K562 (cell line): ENCODE measurements around the gene AKAP6. TPM values are rescaled to one million over a fixed set of nuclear protein-coding genes. Genes with fewer than 3 reads are reported as not detected.

ENCODE experiments used
- ATAC-seq: fragments of 200-7000 bp; cut with Tn5 transposase; 3 replicates; pipeline ENCODE4 v1.9.1; 2020; ENCODE audit warnings: moderate library complexity
- BruUV-seq: library from RNA; stranded (reverse); fragments of 400-500 nt; replicated peaks from 2 replicates; lab custom pipeline; 2021; lab: Mats Ljungman, UMichigan
- CTCF ChIA-PET: fragments of 300-600 bp; formaldehyde crosslinking; extraction: SDS; loops from one replicate; lab custom pipeline; 2021; ENCODE audit warnings: low intra/inter-chr PET ratio; lab: Yijun Ruan, JAX
- POLR2A ChIA-PET: fragments of 300-600, 350-650 bp; sonication (Branson Sonifier 250); formaldehyde crosslinking; extraction: SDS; loops from one replicate; lab custom pipeline; 2021; ENCODE audit warnings: antibody characterized with exemption, inconsistent platforms; lab: Yijun Ruan, JAX
- DNase-seq, 4 experiments: peaks; one replicate each; pipeline versions ENCODE4 v3.0.0 to v3.0.0-alpha.2; 2011 to 2018; ENCODE audit warnings: low spot score in 3 of 4, mixed read lengths in 3 of 4; ENCODE audit errors: extremely low read depth in 1 of 4
- FAIRE-seq: peaks from 2 replicates; lab custom pipeline; 2011; peaks lifted over from hg19 to GRCh38; lab: Jason Lieb, UNC
- H2AFZ ChIP-seq: 2 replicates; pipeline ENCODE4 v1.6.0; 2011; ENCODE audit warnings: low read depth, low read length, control low read depth, inconsistent platforms
- H3K27ac ChIP-seq: fragments of 200-600 bp; 3 replicates; pipeline ENCODE4 v1.8.0; 2011; ENCODE audit warnings: low read depth, mild to moderate bottlenecking, control low read depth, inconsistent platforms, low read length, moderate library complexity, mixed read lengths; ENCODE audit errors: extremely low read depth
- H3K27me3 ChIP-seq, 2 experiments: fragments of 300-600 bp in 1 of 2; 2 replicates in 1 of 2; 3 replicates in 1 of 2; pipeline versions ENCODE4 v1.6.0 to v1.8.0; 2011; ENCODE audit warnings: inconsistent platforms in 2 of 2, low read length in 2 of 2, mild to moderate bottlenecking in 1 of 2, mixed read lengths in 1 of 2, moderate library complexity in 1 of 2; ENCODE audit not compliant: control insufficient read depth in 2 of 2, insufficient read depth in 2 of 2
- H3K36me3 ChIP-seq: fragments of 300-600 bp; 3 replicates; pipeline ENCODE4 v1.8.0; 2011; ENCODE audit warnings: mild to moderate bottlenecking, low read length, inconsistent platforms; ENCODE audit not compliant: control insufficient read depth, insufficient read depth
- H3K4me1 ChIP-seq, 2 experiments: fragments of 200-600 bp in 1 of 2; replicated peaks in 1 of 2; 2 replicates in 1 of 2; 3 replicates in 1 of 2; pipeline versions ENCODE4 v1.5.1 to v1.8.0; 2011; ENCODE audit warnings: inconsistent platforms in 2 of 2, low read length in 2 of 2, mild to moderate bottlenecking in 1 of 2, mixed read lengths in 1 of 2, moderate library complexity in 1 of 2; ENCODE audit not compliant: control insufficient read depth in 2 of 2, insufficient read depth in 2 of 2
- H3K4me2 ChIP-seq: 2 replicates; pipeline ENCODE4 v1.6.1; 2011; ENCODE audit warnings: low read length, control low read depth, inconsistent platforms, mixed read lengths; ENCODE audit not compliant: insufficient read depth
- H3K4me3 ChIP-seq: fragments of 200-600 bp; sonication (generic), shearing (Covaris generic); 2 replicates; pipeline ENCODE4 v1.5.1; 2016; ENCODE audit warnings: control low read depth, inconsistent platforms
- H3K79me2 ChIP-seq: fragments of 200-600 bp; 3 replicates; pipeline ENCODE4 v1.8.0; 2011; ENCODE audit warnings: low read length, inconsistent platforms; ENCODE audit not compliant: control insufficient read depth, insufficient read depth
- H3K9ac ChIP-seq, 2 experiments: 2 replicates each; pipeline versions ENCODE4 v1.6.0 to v1.6.1; 2011; ENCODE audit warnings: low read depth in 2 of 2, low read length in 2 of 2, control low read depth in 1 of 2, inconsistent platforms in 1 of 2, mild to moderate bottlenecking in 1 of 2, mixed read lengths in 1 of 2; ENCODE audit not compliant: insufficient read depth in 1 of 2
- H3K9me1 ChIP-seq: one replicate; pipeline ENCODE4 v1.6.0; 2011; ENCODE audit warnings: inconsistent platforms, mild to moderate bottlenecking, low read length, moderate library complexity; ENCODE audit not compliant: control insufficient read depth, insufficient read depth
- H3K9me3 ChIP-seq: replicated peaks from 2 replicates; pipeline ENCODE4 v1.5.1; 2011; ENCODE audit warnings: low read depth, low read length, inconsistent platforms; ENCODE audit not compliant: control insufficient read depth, insufficient read depth
- H4K20me1 ChIP-seq: replicated peaks from 2 replicates; pipeline ENCODE4 v1.6.1; 2011; ENCODE audit warnings: low read length, inconsistent platforms, mixed read lengths; ENCODE audit not compliant: control insufficient read depth, insufficient read depth
- ARID2 ChIP-seq: fragments of 450-650 bp; IDR thresholded peaks from 2 replicates; pipeline ENCODE4 v1.6.1; 2017; ENCODE audit warnings: antibody characterized with exemption, mild to moderate bottlenecking
- ATF7 ChIP-seq: fragments of 450-650 bp; IDR thresholded peaks from 2 replicates; pipeline ENCODE4 v1.7.1; 2014; ENCODE audit warnings: mild to moderate bottlenecking, moderate library complexity
- CCNT2 ChIP-seq: IDR thresholded peaks from 2 replicates; pipeline ENCODE4 v1.6.1; 2011; ENCODE audit warnings: borderline replicate concordance, low read depth, mild to moderate bottlenecking, moderate library complexity, mixed read lengths, low read length; ENCODE audit not compliant: insufficient read length; ENCODE audit errors: extremely low read depth
- ELK1 ChIP-seq: sonication (generic); formaldehyde crosslinking; IDR thresholded peaks from 2 replicates; pipeline ENCODE4 v1.8.1; 2022; ENCODE audit warnings: missing genetic modification reagents
- GABPB1 ChIP-seq: sonication (generic); formaldehyde crosslinking; IDR thresholded peaks from 2 replicates; pipeline ENCODE4 v1.8.0; 2022; ENCODE audit warnings: mild to moderate bottlenecking, missing genetic modification reagents
- ID3 ChIP-seq, 2 experiments: fragments of 250-450 bp in 1 of 2; fragments of 450-650 bp in 1 of 2; sonication (Bioruptor Pico) in 1 of 2; IDR thresholded peaks; 2 replicates each; pipeline versions ENCODE4 v1.6.1 to v1.8.0; 2016 to 2021; ENCODE audit warnings: mild to moderate bottlenecking in 2 of 2, moderate library complexity in 2 of 2, missing compliant biosample characterization in 1 of 2, missing genetic modification characterization in 1 of 2
- NCOA1 ChIP-seq: fragments of 450-650 bp; IDR thresholded peaks from 2 replicates; pipeline ENCODE4 v1.6.1; 2016; ENCODE audit warnings: low read depth
- PRMT5 ChIP-seq: sonication (generic); formaldehyde crosslinking; IDR thresholded peaks from 2 replicates; pipeline ENCODE4 v1.5.0; 2020; ENCODE audit warnings: missing genetic modification reagents
- PTTG1 ChIP-seq: fragments of 450-650 bp; IDR thresholded peaks from 2 replicates; pipeline ENCODE4 v1.6.1; 2016; ENCODE audit warnings: low read depth, mild to moderate bottlenecking, missing genetic modification characterization, missing compliant biosample characterization
- SMAD2 ChIP-seq: fragments of 150-350 bp; IDR thresholded peaks from 2 replicates; pipeline ENCODE4 v1.6.1; 2014; ENCODE audit warnings: low read depth, mild to moderate bottlenecking, low read length
- SREBF1 ChIP-seq: fragments of 150-350 bp; IDR thresholded peaks from 2 replicates; pipeline ENCODE4 v1.6.1; 2014; ENCODE audit warnings: antibody characterized with exemption, low read depth, low read length, borderline replicate concordance
- THRB ChIP-seq: fragments of 450-650 bp; formaldehyde crosslinking; conservative IDR thresholded peaks from 2 replicates; pipeline ENCODE4 v1.4.0; 2022; ENCODE audit warnings: mild to moderate bottlenecking, missing genetic modification characterization
- ZNF639 ChIP-seq, 2 experiments: fragments of 200-800 bp in 1 of 2; sonication (Bioruptor generic) in 1 of 2; sonication (generic) in 1 of 2; formaldehyde crosslinking in 1 of 2; IDR thresholded peaks in 1 of 2; conservative IDR thresholded peaks in 1 of 2; 2 replicates each; pipeline versions ENCODE4 v1.5.0 to v1.6.1; 2016 to 2020; ENCODE audit warnings: missing compliant biosample characterization in 1 of 2, missing genetic modification characterization in 1 of 2, missing genetic modification reagents in 1 of 2
- ZSCAN29 ChIP-seq: fragments of 450-650 bp; IDR thresholded peaks from 2 replicates; pipeline ENCODE4 v1.6.1; 2017
- in situ Hi-C: fragments of 300-500 bp; cut with MboI; formaldehyde crosslinking; loops from 4 replicates; pipeline ENCODE4 v1.15.0; 2018; ENCODE audit warnings: inconsistent platforms, mixed read lengths
- intact Hi-C: fragments of 100-400 bp; cut with micrococcal nuclease; formaldehyde crosslinking; loops from 2 replicates; pipeline ENCODE4 v1.14.2; 2022
- polyA plus RNA-seq, 8 experiments: library from polyadenylated mRNA; depleted of rRNA in 4 of 8; stranded (reverse) in 5 of 8; unstranded in 3 of 8; fragments of >200 nt; fragmentation: Nextera tagmentation in 2 of 8; fragmentation: Illumina TruSeq in 1 of 8; extraction: Ambion mirVana in 2 of 8; extraction: Trizol in 1 of 8; gene quantifications; 2 replicates each; pipeline versions ENCODE4 v1.2.1 to v1.2.3, GENCODE V29; 2011 to 2014; ENCODE audit warnings: inconsistent platforms in 1 of 8, missing spikeins in 1 of 8
- total RNA-seq, 7 experiments: library from RNA; depleted of rRNA in 6 of 7; stranded (reverse); fragments of >200 nt in 6 of 7; fragmentation: Illumina TruSeq in 2 of 7; extraction: Trizol in 2 of 7; gene quantifications; 2 replicates each; pipeline versions ENCODE4 v1.2.1 to v1.2.3, GENCODE V29; 2011 to 2021; ENCODE audit warnings: low replicate concordance in 1 of 7
- TF ChIP-seq, protein P1 (sequence below), 3 experiments: fragments of 200-800 bp in 1 of 3; fragments of 250-450 bp in 1 of 3; fragments of 450-650 bp in 1 of 3; sonication (Bioruptor Pico) in 1 of 3; sonication (Bioruptor generic) in 1 of 3; formaldehyde crosslinking in 1 of 3; IDR thresholded peaks; 2 replicates each; pipeline versions ENCODE4 v1.6.1 to v1.8.0; 2016 to 2022; ENCODE audit warnings: mild to moderate bottlenecking in 2 of 3, missing genetic modification characterization in 2 of 3, missing compliant biosample characterization in 1 of 3, moderate library complexity in 1 of 3

The AKAP6 gene
- total and polyA plus RNA-seq, 9 of the 15 experiments (the other 6 are each of a cell fraction or from before 2014, with no cell fraction given) = 0.03 to 1.7 (median 0.48) TPM

DNA sequence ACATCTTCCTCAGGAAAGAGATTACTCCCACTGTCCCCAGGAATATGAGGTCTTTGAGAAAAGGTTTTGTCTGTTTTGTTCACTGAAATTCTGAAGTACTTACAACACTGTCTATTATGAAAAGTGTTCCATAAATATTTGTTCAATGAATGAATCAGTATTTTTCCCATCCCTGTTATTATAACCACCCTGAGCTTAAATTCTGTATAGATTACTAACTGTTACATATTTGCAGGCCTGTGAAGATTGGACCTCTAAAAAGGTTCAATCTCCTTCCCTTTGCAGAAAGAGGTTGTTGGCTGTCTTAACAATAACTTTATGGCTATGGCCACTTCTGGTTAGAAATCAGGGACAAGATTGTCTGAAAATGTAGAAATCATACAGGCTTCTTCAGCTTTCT is 435.0 kb downstream of the AKAP6 start:
- ATAC-seq (no peak), FAIRE-seq (no peak), DNase-seq (no peak)
- Histone ChIP-seq H3K27me3 (no peaks in the 10 kb centered on the region), H3K79me2 (no peaks in the 10 kb centered on the region), H2AFZ (no peak overlapping the region), H3K4me3 (no peak overlapping the region), H3K9ac (no peak overlapping the region), H4K20me1 (no peaks in the 10 kb centered on the region), H3K4me1 (no peaks in the 10 kb centered on the region), H3K9me1 (no peaks in the 10 kb centered on the region), H3K36me3 (no peaks in the 10 kb centered on the region), H3K9me3 (no peaks in the 10 kb centered on the region), H3K27ac (no peak overlapping the region), H3K4me2 (no peak overlapping the region)
- POLR2A ChIA-PET = no interaction called here
- intact Hi-C loops (no loop called here), in situ Hi-C loops (no loop called here)
- CTCF ChIA-PET = no interaction called here
- BruUV-seq = no TSS peak
- TF ChIP-seq ARID2 (no peak), PTTG1 (tag) (no peak), ID3 (CRISPR knock-in tag; IDR thresholded peaks at IDR 0.05) (no peak), ID3 (tag; IDR thresholded peaks at IDR 0.05) (no peak), ELK1 (CRISPR knock-in tag) (no peak), ZSCAN29 (no peak), ZNF639 (CRISPR knock-in tag; conservative IDR thresholded peaks at IDR 0.05 in 1 of 2, IDR thresholded peaks at IDR 0.05 in 1 of 2) (no peak), SREBF1 (no peak), NCOA1 (no peak), ATF7 (no peak), SMAD2 (no peak), PRMT5 (no peak), CCNT2 (no peak), THRB (CRISPR knock-in tag) (no peak), GABPB1 (no peak)
- TF ChIP-seq, protein P1, sequence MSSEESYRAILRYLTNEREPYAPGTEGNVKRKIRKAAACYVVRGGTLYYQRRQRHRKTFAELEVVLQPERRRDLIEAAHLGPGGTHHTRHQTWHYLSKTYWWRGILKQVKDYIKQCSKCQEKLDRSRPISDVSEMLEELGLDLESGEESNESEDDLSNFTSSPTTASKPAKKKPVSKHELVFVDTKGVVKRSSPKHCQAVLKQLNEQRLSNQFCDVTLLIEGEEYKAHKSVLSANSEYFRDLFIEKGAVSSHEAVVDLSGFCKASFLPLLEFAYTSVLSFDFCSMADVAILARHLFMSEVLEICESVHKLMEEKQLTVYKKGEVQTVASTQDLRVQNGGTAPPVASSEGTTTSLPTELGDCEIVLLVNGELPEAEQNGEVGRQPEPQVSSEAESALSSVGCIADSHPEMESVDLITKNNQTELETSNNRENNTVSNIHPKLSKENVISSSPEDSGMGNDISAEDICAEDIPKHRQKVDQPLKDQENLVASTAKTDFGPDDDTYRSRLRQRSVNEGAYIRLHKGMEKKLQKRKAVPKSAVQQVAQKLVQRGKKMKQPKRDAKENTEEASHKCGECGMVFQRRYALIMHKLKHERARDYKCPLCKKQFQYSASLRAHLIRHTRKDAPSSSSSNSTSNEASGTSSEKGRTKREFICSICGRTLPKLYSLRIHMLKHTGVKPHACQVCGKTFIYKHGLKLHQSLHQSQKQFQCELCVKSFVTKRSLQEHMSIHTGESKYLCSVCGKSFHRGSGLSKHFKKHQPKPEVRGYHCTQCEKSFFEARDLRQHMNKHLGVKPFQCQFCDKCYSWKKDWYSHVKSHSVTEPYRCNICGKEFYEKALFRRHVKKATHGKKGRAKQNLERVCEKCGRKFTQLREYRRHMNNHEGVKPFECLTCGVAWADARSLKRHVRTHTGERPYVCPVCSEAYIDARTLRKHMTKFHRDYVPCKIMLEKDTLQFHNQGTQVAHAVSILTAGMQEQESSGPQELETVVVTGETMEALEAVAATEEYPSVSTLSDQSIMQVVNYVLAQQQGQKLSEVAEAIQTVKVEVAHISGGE (CRISPR knock-in tag; IDR thresholded peaks at IDR 0.05) = no peak
